Islet precursor cell (in vitro differentiated cells): ENCODE measurements around the gene PPP2R3B.
"Not testable (repeated sequence)": the region's sequence is repeated elsewhere in the genome, so short reads cannot be mapped to it uniquely, and the experiment has no call there.

Source experiments
- DNase-seq: peaks from one replicate; pipeline ENCODE4 v3.0.0-alpha.2; 2018

PPP2R3B gene

GRCh38 chrX:317424-318067, 69.2 kb downstream of the PPP2R3B start:
- no peak for DNase-seq

GRCh38 chrX:316351-317325, 70.1 kb downstream of the PPP2R3B start:
- no peak for DNase-seq

- no peak for DNase-seq
Observed at GRCh38 chrX:314781-315595, 71.7 kb downstream of the PPP2R3B start.

- DNase-seq = no peak
Observed at GRCh38 chrX:314049-314448, 72.7 kb downstream of the PPP2R3B start.

GRCh38 chrX:313546-313945, 73.2 kb downstream of the PPP2R3B start:
- DNase-seq = no peak

DNA sequence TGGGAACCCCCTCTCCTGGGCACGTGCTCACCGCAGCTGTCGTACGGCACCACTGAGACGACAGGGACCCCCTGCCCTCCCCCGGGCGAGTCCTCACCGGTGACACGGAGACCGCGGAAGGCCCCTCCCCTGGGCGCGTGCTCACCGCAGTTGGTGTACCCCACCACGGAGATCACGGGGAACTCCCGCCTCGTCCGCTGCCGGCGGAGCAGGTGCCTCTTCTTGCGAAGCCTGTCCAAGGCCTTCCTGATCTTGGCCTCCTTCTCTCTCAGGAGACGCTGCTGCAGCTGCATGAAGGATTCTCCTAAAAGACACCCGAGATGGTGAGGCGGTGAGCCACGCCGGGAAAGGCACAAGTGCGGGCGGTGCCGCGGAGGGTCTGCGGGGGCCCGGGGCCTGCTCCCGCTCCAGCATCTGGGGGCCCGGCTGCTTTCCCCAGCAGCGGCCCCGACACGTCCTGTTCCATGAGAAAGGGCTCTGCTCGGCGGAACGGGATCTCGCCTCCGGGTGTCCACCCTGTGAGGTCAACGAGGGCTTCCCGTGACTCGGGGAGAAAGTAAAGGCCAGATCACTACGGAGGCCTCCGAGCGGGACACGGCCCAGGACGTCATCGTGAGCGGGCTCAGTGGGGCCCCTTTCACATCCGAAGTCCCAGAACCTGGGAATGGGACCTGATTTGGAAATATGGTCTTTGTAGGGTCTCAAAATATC, 73.9 kb downstream of the PPP2R3B start:
- no peak for DNase-seq

DNA sequence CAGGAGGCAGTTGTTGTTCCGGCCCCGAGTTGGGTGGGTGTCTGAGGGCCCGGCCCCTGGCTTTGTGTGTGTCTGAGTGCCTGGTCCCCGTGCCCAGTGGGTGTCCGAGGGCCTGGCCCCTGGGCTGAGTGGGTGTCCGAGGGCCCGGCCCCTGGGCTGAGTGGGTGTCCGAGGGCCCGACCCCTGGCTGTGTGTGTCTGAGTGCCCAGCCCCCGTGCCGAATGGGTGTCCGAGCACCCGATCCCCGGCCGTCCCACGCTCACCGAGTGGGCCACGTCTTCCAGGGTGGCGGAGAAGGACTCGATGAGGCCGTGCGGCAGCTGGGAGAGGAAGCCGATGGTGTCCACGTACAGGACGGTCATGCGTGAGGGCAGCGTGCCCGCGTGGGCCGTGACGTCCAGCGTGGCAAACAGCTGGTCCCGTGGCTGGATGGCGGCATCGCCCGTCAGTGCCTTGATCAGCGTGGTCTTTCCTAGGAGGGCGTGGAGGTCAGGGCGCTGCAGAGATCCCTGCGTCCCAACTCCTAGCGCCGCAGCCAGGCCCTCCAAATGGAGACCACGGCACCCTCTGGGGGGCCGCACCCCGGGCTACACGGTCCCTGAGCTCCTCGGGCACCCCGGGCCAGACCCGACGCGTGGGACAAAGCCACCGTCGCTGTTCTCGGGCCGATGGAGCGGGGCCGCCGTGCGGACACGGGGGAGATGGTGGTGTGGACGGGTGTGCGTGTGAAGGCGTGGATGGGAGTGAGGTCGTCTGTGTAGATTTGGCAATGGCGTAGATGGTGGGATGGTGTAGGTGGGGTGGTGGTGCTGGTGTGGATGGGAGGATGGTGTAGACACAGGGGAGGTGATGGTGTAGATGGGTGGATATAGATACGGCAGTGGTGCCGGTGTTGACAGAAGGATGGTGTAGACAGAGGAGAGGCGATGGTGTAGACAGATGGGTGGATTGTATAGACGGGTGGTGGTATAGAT, 75.3 kb downstream of the PPP2R3B start:
- DNase-seq = no peak

DNA sequence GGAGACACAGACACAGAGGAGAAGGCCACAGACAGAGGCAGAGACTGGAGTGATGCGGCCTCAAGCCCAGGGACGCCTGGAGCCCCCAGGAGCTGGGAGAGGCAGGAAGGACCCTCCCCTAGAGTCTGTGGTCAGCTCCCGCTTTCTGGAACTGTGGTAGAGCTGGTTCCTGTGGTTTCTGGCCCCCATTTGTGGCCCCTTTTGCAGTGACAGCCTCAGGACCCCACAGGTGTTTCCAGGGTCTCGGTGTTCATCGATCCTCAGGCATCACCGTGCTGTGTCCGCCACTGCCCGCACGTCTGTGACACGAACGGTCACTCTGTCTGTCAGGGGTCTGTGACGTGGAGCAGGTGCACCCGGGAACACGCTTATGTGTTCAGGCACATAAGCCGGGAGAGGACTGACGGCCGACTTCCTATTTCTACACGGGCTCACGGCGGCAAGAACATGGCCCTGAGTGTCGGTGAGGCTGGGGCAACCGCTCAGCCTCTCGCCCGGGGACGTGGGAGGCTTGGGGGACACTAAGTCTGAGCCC, 76.0 kb downstream of the PPP2R3B start:
- DNase-seq = no peak

DNA sequence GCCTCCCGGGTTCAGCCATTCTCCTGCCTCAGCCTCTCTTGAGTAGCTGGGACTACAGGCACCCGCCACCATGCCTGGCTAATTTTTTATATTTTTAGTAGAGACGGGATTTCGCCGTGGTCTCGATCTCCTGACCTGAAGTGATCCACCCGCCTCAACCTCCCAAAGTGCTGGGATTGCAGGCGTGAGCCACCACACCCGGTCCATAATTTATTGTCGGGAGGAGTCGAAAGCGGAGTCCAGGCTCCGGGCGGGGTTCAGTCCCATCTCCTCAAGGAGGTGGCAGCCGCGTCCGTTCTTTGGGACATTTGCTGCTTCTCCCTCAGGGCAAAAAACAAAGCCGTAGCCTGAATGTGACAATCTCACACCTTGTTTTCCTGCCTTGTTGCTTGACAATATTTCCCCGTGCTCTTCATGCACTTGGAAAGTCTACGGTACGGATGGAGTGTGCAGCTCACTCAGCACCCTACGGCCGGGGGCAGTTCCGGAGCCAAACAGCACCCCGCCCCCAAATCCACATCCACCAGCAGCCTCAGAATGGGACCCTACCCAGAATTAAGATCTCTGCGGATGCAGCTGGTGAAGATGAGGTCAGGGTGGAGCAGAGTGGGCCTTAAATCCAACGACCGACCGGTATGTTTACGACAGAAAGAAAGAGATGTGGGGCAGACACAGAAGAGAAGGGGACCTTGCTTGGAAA, 77.7 kb downstream of the PPP2R3B start:
- no peak for DNase-seq

DNA sequence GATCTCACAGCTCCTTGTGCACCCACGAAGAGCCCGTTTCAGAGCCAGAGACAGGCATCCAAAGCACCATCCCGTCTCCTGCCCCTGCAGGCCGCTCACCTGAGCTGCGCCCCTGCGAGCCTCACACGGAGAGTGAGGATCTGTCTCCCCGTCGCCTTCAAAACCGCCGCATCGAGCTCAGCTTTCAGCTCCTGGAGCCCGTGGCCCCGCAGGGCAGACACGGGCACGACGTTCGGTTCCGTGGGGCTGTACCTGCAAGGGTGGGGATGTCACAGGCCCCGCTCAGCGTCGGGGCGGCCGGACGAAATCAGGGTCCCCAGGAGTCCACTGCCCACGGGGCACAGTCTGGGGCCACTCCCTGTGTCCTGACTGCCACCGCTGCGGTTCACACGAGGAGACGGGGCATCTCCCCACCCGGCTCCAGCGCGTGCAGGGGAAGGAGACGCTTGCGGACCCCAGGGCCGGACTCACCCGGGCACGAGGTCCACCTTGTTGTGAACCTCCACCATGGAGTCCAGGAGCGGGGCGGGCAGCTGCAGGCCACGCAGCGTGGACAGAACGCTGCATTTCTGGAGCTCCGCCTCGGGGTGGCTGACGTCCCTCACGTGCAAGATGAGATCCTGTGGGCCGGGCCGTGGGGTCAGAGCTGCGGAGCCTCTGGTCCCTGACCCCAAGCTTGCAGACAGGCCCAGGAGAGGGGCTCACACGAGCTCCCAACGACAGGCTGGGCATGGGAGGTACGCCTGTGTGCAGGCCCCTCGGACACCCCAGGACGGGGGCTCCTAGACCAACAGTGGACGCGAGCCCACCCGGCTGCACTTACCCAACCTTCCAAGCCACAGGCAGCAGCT, 79.2 kb downstream of the PPP2R3B start:
- DNase-seq = no peak

GRCh38 chrX:306614-307251, 80.0 kb downstream of the PPP2R3B start:
- DNase-seq = not testable (repeated sequence)

GRCh38 chrX:305781-306613, 80.7 kb downstream of the PPP2R3B start:
- DNase-seq = not testable (repeated sequence)

DNA sequence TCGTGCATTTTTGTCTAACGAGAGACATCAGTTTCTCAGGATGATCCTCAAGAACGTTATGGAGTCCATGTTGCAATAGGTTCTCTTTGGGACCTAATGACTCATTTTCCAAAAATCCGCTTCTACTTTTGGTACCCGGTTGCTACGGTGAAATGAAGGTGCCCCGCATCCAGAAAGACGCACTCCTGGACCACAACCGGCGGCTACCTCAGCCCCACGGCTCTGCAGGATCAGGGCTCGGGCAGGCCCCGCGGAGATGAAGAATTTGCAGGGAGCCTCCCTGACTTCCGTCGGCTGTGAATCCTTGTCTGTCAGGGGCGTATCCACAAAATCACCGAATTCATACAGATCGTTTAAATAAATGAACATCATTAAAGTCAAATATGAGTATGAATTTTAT, 83.7 kb downstream of the PPP2R3B start:
- DNase-seq = no peak

DNA sequence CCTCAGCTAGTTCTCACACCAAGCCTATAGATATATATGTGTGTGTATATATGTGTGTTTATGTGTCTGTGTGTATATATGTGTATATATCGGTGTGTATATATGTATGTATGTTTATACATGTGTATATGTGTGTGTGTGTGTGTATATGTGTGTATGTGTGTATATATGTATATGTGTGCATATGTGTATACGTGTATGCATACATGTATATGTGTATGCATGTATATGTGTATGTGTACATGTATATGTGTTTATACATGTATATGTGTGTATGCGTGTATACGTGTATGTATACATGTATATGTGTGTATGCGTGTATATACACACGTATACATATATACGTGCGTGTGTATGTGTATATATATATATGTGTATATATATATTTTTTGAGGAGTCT, 86.4 kb downstream of the PPP2R3B start:
- no peak for DNase-seq

GRCh38 chrX:298993-299392, 87.7 kb downstream of the PPP2R3B start:
- DNase-seq = no peak

DNA sequence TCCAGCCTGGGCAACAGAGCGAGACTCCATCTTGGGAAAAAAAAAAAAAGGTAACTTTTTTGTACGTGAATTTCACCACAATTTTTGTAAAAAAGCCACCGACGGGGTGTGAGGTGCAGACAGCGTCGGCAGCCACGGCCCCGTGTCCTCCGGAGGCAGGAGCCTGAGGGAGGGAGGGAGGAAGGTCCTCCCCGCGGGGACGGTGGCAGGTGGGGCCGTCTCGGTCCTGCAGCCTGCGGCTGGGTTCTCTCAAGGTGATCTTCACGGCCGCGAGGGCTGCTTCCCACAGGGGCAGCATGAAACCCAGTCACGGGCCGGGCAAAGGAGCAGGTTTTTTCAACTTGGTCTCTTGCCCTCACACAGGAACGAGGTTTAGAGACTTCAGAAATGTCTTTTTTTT, 91.6 kb downstream of the PPP2R3B start:
- no peak for DNase-seq

DNA sequence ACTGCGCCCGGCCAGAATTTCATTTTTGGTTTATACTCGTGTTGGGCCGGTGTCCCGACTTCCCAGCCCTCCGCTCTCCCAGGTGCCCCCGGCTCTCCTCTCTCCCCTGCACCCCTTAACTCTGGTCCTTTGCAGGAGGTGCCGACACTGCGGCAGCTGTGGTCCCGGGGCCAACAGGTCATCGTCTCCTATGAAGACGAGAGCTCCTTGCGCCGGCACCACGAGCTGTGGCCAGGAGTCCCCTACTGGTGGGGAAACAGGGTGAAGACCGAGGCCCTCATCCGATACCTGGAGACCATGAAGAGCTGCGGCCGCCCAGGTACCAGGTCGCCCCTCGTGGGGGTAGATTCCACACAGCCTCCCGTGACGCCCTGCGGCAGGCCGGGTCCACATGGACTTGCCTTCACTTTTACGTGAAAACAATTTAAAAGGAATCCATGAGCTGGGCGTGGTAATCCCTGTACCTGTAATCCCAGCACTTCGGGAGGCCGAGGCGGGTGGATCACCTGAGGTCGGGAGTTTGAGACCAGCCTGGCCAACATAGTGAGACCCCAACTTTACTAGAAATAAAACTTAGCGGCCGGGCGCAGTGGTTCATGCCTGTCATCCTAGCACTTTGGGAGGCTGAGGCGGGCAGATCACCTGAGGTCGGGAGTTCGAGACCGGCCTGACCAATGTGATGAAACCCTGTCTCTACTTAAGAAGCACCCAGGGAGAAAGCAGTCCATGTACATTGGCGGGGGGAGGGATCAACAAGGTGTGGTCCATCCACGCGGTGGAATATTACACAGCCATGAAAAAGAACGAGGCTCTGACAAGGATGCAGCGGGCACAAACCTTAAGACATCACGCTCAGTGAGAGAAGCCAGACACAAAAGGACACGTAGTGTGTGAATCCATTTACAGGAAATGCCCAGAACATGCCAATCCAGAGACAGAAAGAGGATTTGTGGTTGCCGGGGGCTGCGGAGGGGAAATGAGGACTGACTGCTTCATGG, 93.5 kb downstream of the PPP2R3B start:
- DNase-seq = no peak
